ENCODE results near the gene ZBTB21.
A peak's percentile ranks its signal among the peaks of the same experiment; 100 is the strongest.

The ZBTB21 gene

DNA sequence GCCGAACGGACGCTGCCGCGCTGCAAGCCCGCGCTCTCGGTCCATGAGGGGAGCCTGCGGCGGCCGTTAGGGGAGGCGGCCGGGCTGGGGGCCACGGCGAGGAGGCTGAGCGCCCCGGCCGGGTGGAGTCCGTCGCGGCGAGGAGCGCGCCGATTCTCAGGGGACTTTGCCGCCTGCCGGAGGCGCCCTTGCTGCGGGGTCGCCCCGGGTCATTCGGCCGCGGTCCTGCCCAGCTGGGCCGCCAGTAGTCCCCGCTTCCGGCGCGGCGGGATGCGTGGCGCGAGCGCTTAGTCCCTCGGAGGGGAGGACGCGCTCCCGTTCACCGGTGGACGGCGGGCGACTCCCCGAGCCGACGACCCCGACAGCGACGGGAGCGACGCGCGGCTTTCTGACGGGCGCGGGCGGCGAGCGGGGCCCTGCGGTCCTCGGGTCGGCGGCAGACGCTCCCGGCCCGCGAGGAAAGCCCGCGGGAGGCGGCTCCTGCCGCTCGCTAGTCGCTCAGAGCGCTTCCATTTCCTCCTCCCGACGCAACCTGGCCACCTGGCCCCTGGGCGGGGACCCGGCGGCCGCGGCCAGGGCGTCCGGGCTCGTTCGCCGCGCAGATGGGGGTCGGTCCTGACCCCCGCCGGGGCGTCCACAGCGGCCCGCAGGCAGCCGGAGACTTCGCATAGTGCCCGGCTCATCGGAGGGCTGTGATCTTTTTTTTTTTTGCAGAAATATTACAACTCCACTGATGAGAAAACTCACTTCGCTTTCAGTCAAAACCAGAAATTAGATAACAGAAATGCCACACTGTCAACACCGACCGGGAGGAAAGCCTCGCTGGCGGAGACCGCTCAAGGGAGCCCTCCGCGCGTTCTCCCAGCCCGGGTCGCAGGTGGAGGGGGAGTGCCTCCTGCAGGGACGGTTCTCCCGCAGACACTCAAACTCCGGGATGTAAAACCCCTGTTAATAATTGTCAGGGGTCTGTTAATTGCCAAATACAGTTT, 641 bp upstream of the ZBTB21 start:
- no peak for TF ChIP-seq CTCF (IDR thresholded peaks at IDR 0.05; ENCODE audit: control extremely low read depth, extremely low read depth, low read depth, missing control alignments)
- POLR2A ChIA-PET = no interaction called here
- DNase-seq (ENCODE audit: extremely low spot score) = peak; percentile 52
- CTCF ChIA-PET = interaction anchor here (1.0 to 1.5 kb wide), 2 partner anchors 10 to 107 kb away, joined by 3 read pairs; no protein-coding TSS in a partner anchor

GRCh38 chr21:42009018-42009830, 936 bp downstream of the ZBTB21 start:
- ChIA-PET CTCF (interaction anchor here (1.5 kb wide), 1 partner anchor 8 kb away, joined by 3 read pairs; no protein-coding TSS in a partner anchor), POLR2A (interaction anchor here (0.6 kb wide), 2 partner anchors 305 to 411 kb away, joined by 3 read pairs; no protein-coding TSS in a partner anchor)
- DNase-seq (ENCODE audit: extremely low spot score) = peak; percentile 45
- TF ChIP-seq CTCF (IDR thresholded peaks at IDR 0.05; ENCODE audit: control extremely low read depth, extremely low read depth, low read depth, missing control alignments) = peak; percentile 38

DNA sequence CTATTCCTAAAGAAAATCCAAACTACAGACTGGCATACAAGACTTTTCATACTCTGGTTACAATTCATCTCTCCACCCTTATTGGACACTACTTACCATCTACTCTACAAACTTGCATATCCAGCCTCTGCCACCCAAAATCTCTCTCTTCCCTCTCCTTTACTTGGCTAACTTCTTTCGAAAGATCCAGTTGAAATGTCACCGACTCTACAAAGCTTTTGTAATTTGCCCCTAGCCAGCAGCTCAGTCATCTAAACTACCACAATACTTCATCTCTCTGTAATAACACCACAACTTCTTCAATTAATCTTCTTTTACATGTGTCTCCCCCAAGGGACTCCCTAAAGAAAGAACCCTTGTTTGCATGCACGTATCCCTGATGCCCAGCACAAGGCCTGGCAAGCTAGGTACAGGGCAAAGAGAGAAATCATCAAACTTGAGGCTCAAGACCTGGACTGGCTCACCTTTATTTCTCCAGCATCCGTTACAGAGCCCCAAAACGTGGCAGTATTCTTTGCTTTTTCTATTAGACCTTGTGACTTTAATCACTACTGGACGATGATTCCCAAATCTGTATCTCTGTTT, 2.7 kb downstream of the ZBTB21 start:
- ChIA-PET CTCF (interaction anchor here (0.9 to 1.1 kb wide), 2 partner anchors 111 to 191 kb away, joined by 3 to 4 read pairs; no protein-coding TSS in a partner anchor), POLR2A (no interaction called here)
- no peak for DNase-seq (ENCODE audit: extremely low spot score)
- TF ChIP-seq CTCF (IDR thresholded peaks at IDR 0.05; ENCODE audit: control extremely low read depth, extremely low read depth, low read depth, missing control alignments) = no peak

GRCh38 chr21:42006765-42007164, 3.4 kb downstream of the ZBTB21 start:
- ChIA-PET CTCF (interaction anchor here (1.2 to 2.6 kb wide), 2 partner anchors 78 to 119 kb away, joined by 3 to 6 read pairs; no protein-coding TSS in a partner anchor), POLR2A (no interaction called here)
- no peak for TF ChIP-seq CTCF (IDR thresholded peaks at IDR 0.05; ENCODE audit: control extremely low read depth, extremely low read depth, low read depth, missing control alignments)
- DNase-seq (ENCODE audit: extremely low spot score) = no peak

DNA sequence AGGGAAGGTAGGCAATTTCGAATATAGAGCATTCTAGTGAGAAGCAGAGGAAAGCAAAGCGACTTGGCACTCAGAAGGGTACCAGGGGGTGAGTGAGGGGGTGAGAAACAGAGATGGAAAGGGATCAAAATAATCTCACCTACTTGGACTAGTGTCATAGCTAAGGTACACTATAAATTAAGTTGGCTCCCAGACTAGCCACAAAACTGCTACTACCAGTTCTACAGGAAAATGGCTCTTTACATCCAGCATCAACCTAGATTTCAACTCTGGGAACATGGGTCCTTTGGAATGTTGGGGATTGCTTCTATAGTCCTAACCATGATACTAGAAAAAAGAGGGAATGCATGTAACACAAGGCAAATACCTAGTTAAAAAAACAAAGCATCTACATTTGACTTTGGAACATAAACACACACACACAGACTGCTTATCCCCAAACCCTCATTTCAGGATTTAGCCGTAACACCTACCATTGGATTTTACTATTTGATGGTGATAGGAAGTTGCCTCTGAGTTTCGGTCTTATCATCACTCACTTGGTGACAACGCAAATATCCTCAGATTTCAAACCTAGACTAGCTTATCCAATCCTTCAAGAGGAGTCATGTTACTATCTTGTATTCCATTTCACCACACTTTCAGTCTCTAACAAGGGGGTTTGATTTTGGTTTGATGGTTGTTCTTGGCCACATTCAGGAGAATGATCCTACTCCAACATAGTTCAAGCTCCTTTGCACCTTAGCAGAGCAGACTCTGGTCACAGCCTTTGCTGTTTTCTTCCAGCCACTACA, 5.6 kb downstream of the ZBTB21 start:
- ChIA-PET CTCF (interaction anchor here (0.7 to 2.6 kb wide), 4 partner anchors 8 to 188 kb away, joined by 3 to 6 read pairs (median 4); no protein-coding TSS in a partner anchor), POLR2A (no interaction called here)
- no peak for TF ChIP-seq CTCF (IDR thresholded peaks at IDR 0.05; ENCODE audit: control extremely low read depth, extremely low read depth, low read depth, missing control alignments)
- DNase-seq (ENCODE audit: extremely low spot score) = no peak
